Cardiac septum (tissue), 1 donor: ENCODE measurements around the gene NPDC1. TPM values are rescaled to one million over a fixed set of nuclear protein-coding genes. Genes with fewer than 3 reads are reported as not detected.
"Not testable (repeated sequence)": the region's sequence is repeated elsewhere in the genome, so short reads cannot be mapped to it uniquely, and the experiment has no call there.

ENCODE experiments used
- DNase-seq: peaks from one replicate; pipeline ENCODE4 v3.0.0-alpha.2; 2020; ENCODE audit warnings: low spot score
- intact Hi-C: fragments of 100-400 bp; cut with DNase I; formaldehyde crosslinking; loops from one replicate; pipeline ENCODE4 v1.14.0; 2022
- total RNA-seq: library from RNA; stranded (reverse); fragmentation: NEBNext Ultra II Directional; extraction: Animal tissue kit (Norgen Biotek cat#: 25700); gene quantifications from one replicate; pipeline ENCODE4 v1.2.1, GENCODE V29; 2021
- donor health status: DM: no; HTN: no; CAD: no.

The NPDC1 gene
- total RNA-seq, 1 donor from 2014 or later: 96.4 TPM

DNA sequence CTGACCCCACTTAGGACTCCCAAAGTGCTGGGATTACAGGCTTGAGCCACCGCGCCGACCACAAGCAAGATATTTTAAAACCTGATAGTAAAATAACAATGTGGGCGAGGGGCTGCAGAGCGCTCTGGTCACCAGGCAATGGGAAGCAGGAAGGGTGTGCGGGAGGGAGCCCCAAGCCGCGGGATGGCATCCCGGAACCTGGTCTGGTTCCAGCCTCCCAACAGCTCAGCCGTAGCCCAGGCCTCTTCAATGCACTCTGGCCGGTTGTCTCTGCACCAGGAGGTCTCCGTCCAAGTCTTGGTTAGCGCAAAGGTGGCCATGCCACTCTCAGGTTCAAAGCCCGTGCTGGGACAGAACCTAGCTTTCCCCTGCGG, 30.6 kb upstream of the NPDC1 start:
- no peak for DNase-seq
- intact Hi-C loops: no loop called here

DNA sequence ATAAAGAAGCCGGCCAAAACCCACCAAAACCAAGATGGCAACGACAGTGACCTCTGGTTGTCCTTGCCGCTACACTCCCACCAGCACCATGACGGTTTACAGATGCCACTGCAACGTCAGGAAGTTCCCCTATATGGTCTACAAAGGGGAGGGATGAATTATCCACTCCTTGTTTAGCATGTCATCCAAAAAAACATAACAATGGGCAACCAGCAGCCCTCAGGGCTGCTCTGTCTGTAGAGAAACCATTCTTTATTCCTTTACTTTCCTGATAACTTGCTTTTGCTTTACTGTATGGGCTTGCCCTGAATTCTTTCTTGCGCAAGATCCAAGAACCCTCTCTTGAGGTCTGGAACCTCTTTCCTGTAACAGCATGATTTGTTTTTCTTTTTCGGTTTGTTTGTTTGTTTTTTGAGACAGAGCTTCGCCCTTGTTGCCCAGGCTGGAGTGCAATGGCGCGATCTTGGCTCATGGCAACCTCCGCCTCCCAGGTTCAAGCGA, 29.3 kb upstream of the NPDC1 start:
- intact Hi-C loops: no loop called here
- no peak for DNase-seq

DNA sequence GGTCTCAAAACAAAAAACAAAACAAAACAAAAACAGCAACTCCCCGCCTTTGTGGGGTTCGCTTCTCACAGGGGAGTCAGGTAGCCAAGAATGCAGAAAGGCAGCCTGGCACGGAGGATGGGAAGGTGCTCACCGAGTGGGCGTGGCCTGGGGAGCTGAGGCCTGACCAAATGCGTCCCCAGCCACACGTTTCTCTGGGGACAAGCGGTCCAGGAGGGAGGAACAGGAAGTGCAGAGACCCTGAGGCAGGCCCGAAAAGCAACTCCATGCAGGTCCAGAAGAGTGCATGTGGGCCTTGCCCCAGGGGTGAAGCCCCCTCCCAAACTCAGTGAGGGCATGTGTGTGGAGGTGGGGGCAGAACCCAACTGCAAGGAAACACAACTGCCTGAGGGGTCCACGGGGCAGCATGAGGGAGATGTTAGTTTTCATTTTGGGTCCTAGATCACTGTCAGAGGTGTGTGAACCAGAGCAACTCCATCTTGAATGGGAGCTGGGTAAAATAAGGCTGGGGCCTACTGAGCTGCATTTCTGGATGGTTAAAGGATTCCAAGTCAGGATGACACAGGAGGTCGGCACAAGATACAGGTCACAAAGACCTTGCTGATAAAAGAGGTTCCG, 28.8 kb upstream of the NPDC1 start:
- intact Hi-C loops: no loop called here
- DNase-seq: no peak

DNA sequence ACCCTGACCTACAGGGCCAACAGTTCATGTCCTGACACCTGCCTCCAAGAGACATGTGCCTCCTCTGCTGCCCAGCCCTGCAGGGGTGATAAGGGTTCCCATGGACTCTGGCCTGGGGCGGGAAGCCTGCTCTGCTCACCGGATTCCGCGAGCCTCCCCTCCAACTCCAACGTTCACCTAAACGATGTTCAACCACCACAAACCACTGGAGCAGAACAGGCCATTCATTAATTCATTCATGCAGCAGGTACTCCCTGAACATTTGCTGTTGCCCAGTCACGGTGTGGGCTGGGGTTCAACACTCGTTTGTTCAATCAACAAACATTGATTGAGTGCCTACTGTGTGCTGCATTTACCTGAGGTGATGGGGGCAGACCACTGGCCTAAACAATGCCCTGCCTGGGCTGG, 28.0 kb upstream of the NPDC1 start:
- DNase-seq: no peak
- intact Hi-C loops: no loop called here

DNA sequence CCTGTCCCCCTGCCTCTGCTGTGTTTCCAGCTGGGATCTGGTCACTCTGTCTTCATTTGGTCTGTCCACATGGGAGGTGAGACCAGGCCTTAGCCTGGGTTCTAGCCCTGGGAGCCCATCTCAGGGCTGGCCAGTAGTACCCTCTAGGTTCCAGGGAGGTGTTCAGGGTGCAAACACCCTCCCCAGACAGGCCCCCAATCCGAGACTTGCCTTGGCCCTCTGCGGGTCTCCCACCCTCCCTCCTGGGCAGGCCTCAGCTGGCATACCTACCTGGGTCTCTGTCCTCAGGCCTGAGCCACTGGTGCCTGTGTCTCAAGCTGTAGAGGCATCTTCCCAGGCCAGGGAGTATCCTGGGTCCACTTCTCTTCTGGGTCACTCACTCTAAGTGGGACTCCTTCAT, 25.3 kb upstream of the NPDC1 start:
- DNase-seq: no peak
- intact Hi-C loops: no loop called here

DNA sequence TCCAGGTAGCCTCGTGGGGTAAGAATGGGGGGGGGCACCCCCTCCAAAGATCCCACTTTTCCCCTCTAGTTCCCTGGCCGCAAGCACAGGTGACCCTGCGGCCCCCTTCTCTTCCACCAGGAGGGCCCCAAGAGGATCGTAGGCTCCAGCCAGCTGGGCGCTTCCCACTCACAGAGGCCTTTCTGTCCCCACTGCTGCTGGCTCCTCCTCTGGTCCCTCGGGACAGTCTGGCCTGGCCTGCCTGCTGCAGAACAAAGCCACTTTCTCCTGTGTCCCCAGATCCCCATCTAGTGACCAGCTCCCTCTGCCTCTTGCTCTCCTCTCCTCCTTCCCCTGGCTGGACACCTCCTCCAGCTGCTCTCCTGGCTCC, 24.9 kb upstream of the NPDC1 start:
- intact Hi-C loops: no loop called here
- no peak for DNase-seq

DNA sequence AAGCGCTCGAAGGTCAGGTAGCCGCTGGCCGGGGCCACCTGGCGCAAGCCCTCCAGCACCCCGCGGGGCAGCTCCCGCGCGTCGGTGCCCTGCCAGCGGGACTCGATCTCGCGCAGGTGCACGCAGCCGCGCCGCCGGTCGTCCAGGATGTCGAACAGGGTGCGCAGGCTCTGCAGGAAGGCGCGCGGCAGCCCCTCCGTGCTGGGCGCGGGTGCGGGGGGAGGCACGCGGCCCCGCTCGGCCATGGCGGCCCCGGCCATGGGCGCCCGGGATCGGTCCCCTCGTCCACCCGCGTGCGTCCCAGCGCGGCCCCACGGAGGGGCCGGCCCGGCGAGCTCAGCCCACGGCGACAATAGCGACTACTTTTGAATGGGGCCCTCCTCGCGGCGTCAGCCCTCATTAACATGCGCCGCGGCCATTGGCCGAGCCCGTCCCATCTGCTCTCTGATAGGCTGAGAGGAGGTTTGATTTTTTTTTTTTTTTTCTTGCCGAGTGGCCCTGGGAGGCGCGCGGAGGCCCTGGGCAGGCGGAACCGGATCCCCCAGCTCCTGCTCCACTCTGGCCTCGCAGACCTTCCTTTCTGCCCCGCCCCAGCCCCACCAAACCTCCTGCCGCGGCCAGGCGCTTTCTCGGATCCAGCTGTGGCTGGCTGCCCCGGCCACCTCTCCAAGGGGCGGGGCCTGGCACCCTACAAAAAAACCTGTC, 24.4 kb upstream of the NPDC1 start, which contains the start of gene SAPCD2:
Gene SAPCD2 (minus strand): TSS at position 357 of the 705 bp plus-strand sequence. CDS start 97 bp downstream, at position 260.
- peak; percentile 92 for DNase-seq
- intact Hi-C loops: no loop called here

DNA sequence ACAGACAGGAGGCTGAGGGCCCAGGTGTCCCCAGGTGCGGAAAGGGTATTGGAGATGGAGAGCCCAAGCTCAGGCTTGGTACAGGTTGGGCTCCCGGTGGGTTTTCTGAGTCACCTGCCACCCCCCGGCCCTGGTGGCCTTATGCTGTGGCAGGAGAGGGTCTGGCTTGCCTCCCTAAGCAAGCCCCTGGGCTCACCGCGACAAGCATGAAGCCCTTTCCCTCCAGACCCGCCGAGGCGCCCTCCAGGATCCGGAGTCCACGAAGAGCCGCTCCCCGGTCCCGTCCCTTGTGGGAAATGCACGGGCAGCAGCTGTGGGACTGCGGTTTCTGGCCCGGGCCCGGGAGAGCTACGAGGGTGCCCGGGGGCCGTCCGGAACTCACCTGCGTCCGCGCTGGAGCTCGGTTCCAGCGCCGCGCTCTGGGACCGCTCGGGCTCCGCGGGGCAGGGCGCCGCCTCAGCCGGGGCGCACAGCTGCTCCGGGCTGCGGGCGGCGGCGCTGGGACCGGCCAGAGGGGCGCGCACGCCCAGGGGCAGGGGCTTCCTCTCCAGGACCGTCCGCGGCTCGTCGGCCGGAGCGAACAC, 23.6 kb upstream of the NPDC1 start:
- no peak for DNase-seq
- intact Hi-C loops: loop anchor here (2.0 to 10.0 kb wide), 2 partner anchors 23 to 285 kb away; partner anchors contain the start of gene NPDC1

DNA sequence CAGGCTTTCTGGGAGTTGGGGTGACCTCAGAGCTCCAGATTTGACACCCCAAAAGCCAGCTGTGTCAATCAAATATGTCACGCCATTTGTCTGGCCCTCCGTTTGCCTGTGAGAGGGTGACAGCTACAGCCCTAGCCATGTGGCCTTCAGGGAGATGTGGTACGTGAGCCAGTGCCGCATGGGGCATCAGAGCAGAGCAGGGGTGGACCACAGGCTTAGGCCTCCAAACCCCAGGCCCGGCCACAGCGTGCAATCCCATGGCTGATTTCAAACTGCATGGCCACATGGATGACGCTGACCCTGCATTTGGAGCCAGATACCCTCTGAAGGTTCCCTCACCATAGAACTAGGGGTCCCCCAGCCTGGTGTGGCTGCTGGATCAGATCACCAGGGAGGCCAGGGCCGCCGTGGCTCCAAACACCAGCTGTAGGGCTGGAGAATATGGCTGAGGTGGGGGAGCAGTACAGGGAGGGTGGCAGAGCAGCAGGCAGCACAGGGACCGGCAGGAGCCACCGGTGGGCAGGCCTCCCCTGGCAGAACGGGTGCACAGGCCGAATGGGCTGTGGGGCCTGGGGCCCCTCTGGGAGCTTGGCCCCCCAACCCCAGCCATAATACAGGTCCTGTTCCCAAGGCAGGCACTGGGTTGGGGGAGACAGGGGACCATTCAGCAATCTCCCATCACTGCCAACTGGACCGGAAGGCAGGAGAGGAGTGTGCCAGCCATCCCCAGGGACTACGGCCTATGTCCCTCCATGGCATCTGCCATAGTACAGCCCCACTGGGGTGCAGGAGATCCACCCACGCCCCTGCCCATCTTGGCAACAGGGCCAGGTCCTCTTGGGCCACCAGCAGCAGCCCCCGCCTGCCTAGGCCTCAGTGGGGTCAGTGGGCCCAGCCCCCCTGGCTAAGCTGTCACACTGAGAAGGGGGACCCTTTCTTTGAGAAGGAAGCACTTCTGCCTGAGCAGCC, 22.8 kb upstream of the NPDC1 start:
- intact Hi-C loops: loop anchor here (2.0 to 10.0 kb wide), 2 partner anchors 22 to 284 kb away; partner anchors contain the start of gene NPDC1
- DNase-seq: no peak

DNA sequence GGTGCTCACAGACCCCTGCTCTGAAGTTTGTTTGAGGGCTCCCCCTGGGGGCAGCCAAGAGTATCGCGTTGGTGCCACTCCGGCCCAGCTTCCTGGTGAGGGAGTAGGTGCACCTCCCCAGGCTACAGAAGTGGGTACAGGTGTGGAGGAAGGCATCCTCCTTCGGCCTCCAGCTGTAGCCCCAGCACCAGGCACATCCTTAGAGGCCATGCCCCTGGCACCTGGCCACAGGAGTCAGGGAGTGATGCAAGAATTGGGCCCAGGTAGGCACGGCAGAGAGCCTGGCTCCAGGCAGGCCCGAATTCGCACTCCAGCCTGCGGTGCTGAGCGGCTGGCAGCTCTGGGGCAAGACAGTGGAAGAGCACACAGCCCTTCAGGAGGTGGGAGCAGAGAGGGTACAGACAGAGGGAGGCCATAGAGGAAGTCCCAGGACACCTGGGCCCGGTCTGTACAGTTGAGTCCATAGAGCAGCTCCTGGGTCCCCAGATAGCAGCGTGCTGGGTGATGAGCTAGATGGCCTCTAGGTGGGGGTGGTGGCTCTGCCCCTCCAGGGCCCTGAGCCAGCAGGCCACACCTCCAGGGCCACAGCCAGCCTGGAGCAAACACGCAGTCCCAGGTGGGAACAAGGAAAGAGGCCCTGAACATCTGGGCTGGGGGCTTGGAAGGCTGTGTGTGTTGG, 22.0 kb upstream of the NPDC1 start:
- intact Hi-C loops: loop anchor here (2.0 to 10.0 kb wide), 2 partner anchors 21 to 283 kb away; partner anchors contain the start of gene NPDC1
- DNase-seq: peak; percentile 93

DNA sequence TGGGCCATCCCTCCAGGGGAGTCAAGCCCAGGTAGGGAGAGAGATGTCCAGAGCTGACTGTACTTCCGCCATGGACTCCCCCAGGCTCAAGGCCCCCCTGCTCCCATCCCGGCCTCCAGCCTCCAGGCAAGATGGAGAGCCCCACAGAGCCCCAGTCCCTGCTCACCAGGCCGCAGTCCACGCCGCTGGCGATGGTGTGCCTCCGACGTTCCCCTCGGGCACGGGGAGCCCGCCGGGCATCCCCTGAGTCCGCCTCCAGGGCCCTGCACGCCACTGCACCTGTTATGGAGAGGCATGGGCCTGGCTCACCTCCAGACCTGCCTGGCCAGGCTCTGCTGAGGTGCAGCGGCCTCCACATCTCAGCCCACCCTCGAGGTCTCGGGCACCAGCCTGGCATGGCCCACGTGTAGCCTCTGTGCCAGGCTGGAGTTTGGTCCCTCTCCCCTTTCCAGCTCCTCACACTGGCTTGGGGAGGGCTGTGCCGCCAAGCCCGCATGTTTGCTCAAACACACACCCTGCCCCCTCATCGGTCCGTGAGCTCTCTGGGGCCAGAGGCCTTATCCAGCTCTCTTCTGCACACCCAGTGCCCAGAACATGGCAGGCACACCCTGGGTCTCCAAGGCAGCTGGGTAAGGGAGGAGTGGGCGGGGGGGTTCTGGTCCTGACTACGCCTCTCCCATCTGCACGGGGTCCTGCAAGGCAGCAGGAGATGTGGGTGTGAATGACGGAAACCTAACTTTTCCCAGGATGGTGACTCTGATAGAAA, 20.3 kb upstream of the NPDC1 start:
- intact Hi-C loops: loop anchor here (10.0 kb wide), 1 partner anchor 281 kb away; no protein-coding TSS in a partner anchor
- no peak for DNase-seq

DNA sequence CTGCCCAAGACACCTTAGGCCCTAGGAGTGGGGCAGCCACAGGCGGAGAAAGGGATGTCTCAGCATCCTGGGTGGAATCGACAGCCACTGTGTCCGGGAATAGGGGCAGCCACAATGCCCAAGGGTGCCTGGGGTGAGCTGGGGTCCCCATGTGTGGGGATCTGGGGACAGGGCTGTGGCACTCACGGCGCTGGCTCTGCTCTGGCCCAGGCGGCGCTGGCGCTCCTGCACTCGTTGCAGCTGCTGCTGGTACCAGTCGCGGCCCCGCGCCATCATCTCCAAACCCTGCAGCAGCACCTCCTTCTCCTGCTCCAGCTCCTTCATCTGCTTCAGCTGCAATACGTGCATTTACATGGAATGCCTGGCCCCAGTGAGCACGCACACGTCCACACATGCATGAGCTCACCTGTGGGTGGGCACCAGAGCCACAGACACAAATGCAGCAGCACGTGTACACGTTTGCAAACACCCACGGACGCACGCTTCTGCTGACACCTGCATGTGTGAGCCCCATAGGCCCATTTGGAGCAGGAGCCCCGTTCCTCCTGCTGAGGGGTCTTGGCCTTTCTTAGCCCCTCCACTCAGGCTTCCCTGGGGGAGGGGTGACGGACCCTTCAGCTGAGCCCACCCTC, 19.5 kb upstream of the NPDC1 start:
- no peak for DNase-seq
- intact Hi-C loops: loop anchor here (10.0 kb wide), 1 partner anchor 281 kb away; no protein-coding TSS in a partner anchor

DNA sequence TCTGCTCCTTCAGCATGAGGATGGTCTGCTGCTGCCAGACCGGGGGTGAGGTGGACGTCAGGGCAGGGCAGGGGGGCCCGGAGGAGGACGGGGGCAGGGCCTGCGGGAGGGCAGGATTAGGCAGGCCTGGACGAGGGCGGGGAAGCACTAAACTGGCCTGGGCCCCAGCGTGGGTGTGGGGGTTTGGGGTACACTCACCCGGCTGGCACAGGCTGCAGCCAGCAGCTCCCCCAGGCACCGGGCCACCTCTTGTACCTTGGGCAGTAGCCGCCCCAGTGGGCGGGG, 18.8 kb upstream of the NPDC1 start:
- intact Hi-C loops: loop anchor here (10.0 kb wide), 1 partner anchor 280 kb away; no protein-coding TSS in a partner anchor
- DNase-seq: no peak

DNA sequence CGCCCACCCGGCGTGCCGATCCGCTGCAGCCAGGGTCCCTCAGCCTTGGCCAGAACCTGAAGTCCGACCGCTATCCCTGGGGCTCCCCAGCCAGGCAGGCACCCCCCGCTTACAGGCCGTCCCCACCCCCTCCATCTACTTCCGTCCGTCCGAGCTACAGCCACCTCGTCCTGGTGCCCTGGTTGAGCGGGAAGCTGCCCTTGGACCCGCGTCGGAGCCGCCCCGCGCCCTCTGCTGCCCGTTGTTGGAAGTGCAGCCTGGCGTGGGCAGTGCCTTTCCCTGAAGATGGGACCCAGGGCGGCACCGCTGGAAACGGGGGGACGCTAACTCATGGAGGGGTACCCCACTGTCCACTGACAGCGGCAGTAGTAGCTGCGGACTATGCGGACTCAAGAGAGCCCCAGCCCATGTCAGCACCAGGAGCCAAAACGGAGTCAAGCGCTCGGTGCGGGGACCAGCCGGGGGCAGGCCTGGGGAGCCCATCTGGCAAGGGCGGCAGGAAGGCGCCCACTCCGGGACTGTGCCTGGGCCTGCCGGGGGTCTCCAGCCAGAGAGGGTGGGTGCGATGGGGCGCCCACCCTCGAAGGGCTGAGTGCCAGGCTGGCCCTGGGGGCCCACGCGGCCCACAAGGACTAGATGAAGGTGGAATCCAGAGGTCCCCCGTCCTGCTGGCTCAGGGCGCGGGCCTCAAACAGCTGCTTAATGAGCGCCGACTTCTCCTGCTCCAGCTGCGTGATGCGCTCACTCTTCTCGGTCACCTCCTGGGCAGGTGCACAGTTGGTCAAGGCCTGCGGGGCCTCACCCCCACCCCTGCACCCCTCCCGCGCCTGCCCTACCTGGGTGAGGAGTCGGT, 18.3 kb upstream of the NPDC1 start:
- intact Hi-C loops: loop anchor here (10.0 kb wide), 1 partner anchor 279 kb away; no protein-coding TSS in a partner anchor
- peak; percentile 86 for DNase-seq

DNA sequence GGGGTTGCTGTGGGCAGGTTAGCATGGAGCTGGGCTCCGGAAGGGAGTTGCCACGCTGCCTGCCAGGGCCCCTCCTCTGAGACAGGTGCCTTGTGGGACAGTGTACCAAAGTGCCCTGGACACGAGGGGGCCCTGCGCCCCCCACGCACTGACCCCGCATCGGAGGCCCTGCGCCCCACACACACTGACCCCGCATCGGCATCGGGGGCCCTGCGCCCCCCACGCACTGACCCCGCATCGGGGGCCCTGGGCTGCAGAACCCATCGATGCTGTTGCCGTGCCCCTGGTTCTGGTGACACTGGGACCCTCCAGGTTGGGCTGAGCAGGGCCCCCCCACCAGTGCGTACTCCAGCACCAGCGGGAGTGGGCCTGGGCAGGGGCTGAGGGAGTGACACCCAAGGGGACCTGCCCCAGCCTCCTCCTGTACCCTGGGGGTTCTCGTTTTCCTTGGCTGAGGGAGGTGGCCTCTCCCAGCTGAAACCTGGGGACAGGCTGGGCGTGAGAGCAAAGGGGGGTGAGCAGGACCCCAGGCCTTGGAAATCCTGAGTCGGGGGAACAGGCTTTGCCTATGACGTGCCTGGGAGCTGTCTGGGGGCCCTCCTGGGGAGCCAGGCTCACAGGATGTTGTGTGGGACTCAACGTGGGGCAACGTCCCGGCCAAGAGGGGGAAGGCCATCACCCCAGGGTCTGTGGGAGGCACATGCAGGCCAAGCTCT, 17.5 kb upstream of the NPDC1 start:
- no peak for DNase-seq
- intact Hi-C loops: loop anchor here (10.0 kb wide), 1 partner anchor 279 kb away; no protein-coding TSS in a partner anchor

DNA sequence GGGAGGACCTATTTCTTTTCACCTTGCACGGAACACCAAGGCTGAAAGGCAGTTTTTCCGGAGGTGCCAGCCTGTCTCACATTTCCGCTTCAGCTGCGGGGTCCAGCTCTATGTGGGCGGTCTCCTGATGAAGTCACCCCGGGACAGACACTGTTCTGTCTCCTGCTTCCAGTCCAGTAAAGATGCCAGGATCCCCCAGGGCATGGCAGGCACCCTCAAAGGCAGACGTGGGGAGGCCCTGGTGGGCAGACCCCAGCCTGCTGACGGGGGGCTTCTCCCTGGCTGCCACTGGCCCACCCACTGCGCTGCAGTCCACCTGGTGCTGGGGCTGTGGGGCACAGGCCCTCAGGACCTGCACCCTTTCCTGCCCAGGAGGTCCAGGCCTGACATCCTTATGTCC, 16.8 kb upstream of the NPDC1 start:
- DNase-seq: not testable (repeated sequence)
- intact Hi-C loops: loop anchor here (10.0 kb wide), 1 partner anchor 278 kb away; no protein-coding TSS in a partner anchor
